HepG2 (cell line): ENCODE results near the gene S100A16. TPM values are rescaled to one million over a fixed set of nuclear protein-coding genes. Genes with fewer than 3 reads are reported as not detected.

Experiments
- AGO1 ChIP-seq: fragments of 200-400 bp; formaldehyde crosslinking; IDR thresholded peaks from 2 replicates; pipeline ENCODE4 v1.6.1; 2017; ENCODE audit warnings: mild to moderate bottlenecking, low read depth, low read length, moderate library complexity; ENCODE audit not compliant: poor library complexity, severe bottlenecking
- DRAP1 ChIP-seq: IDR thresholded peaks from 2 replicates; pipeline ENCODE4 v1.6.1; 2016; ENCODE audit warnings: missing genetic modification reagents, missing compliant biosample characterization
- GABPB1 ChIP-seq: IDR thresholded peaks from 2 replicates; pipeline ENCODE4 v1.6.1; 2016; ENCODE audit warnings: mild to moderate bottlenecking, missing genetic modification reagents, moderate library complexity, missing compliant biosample characterization
- GATAD1 ChIP-seq: IDR thresholded peaks from 2 replicates; pipeline ENCODE4 v1.6.1; 2016; ENCODE audit warnings: missing genetic modification reagents, missing compliant biosample characterization
- MIXL1 ChIP-seq: IDR thresholded peaks from 2 replicates; pipeline ENCODE4 v1.6.1; 2016
- MTA1 ChIP-seq: sonication (generic); formaldehyde crosslinking; IDR thresholded peaks from 2 replicates; pipeline ENCODE4 v1.4.0; 2020; ENCODE audit warnings: missing genetic modification reagents, mild to moderate bottlenecking, borderline replicate concordance
- PAXIP1 ChIP-seq: sonication (generic); formaldehyde crosslinking; conservative IDR thresholded peaks from 2 replicates; pipeline ENCODE4 v1.4.0; 2020; ENCODE audit warnings: mild to moderate bottlenecking, missing genetic modification reagents, moderate library complexity
- SIN3B ChIP-seq: fragments of 150-350 bp; IDR thresholded peaks from 2 replicates; pipeline ENCODE4 v1.6.1; 2014; ENCODE audit warnings: low read length
- SMYD3 ChIP-seq: sonication (generic); formaldehyde crosslinking; IDR thresholded peaks from 2 replicates; pipeline ENCODE4 v1.8.1; 2023; ENCODE audit warnings: mild to moderate bottlenecking, missing genetic modification reagents
- SP2 ChIP-seq: sonication (generic); formaldehyde crosslinking; IDR thresholded peaks from 2 replicates; pipeline ENCODE4 v1.5.1; 2020; ENCODE audit warnings: mild to moderate bottlenecking, missing genetic modification reagents
- STAG1 ChIP-seq: sonication (generic); formaldehyde crosslinking; IDR thresholded peaks from 2 replicates; pipeline ENCODE4 v1.4.0; 2020; ENCODE audit warnings: missing genetic modification reagents
- ZNF224 ChIP-seq: sonication (generic); formaldehyde crosslinking; IDR thresholded peaks from 2 replicates; pipeline ENCODE4 v1.5.0; 2020; ENCODE audit warnings: mild to moderate bottlenecking, missing genetic modification reagents
- ZNF878 ChIP-seq: sonication (generic); formaldehyde crosslinking; IDR thresholded peaks from 2 replicates; pipeline ENCODE4 v1.8.1; 2023; ENCODE audit warnings: mild to moderate bottlenecking, missing genetic modification reagents, moderate library complexity
- ZNF883 ChIP-seq: sonication (generic); formaldehyde crosslinking; IDR thresholded peaks from 2 replicates; pipeline ENCODE4 v1.5.1; 2020; ENCODE audit warnings: mild to moderate bottlenecking, missing genetic modification reagents; ENCODE audit errors: not compliant biosample characterization
- polyA plus RNA-seq, 8 experiments: library from polyadenylated mRNA; depleted of rRNA in 3 of 8; stranded (reverse) in 7 of 8; unstranded in 1 of 8; fragments of >200 nt; fragmentation: Illumina TruSeq in 4 of 8; extraction: Trizol in 4 of 8; gene quantifications; 2 replicates each; pipeline versions ENCODE4 v1.2.1 to v1.2.3, GENCODE V29; 2011 to 2016; ENCODE audit warnings: low read depth in 4 of 8, missing spikeins in 1 of 8, mixed read lengths in 1 of 8; ENCODE audit not compliant: insufficient read depth in 1 of 8
- total RNA-seq, 5 experiments: library from RNA; depleted of rRNA; stranded (reverse); fragments of >200 nt; fragmentation: Illumina TruSeq; extraction: Trizol; gene quantifications; 2 replicates each; pipeline ENCODE4 v1.2.3, GENCODE V29; 2016; ENCODE audit warnings: low read depth in 1 of 5
- TF ChIP-seq, protein P1 (sequence below): IDR thresholded peaks from 2 replicates; pipeline ENCODE4 v1.6.1; 2016; ENCODE audit warnings: low read depth, borderline replicate concordance

S100A16 gene
- total and polyA plus RNA-seq, 2 of the 13 experiments (the other 11 are each of a cell fraction or from before 2014, with no cell fraction given), result 46.0 to 195 TPM

GRCh38 chr1:153627715-153628626 lies 15.0 kb upstream of the S100A16 start, which contains the start of gene S100A1 (continued):
- TF ChIP-seq PAXIP1 (CRISPR knock-in tag) (0 out of 2 replicates have a peak, but pooled peaks have one; percentile 16), SP2 (0 out of 2 replicates have a peak, but pooled peaks have one; percentile 39), DRAP1 (CRISPR knock-in tag) (peak; percentile 34; the same call in 1 of the 2 replicates), SIN3B (no peak), MIXL1 (no peak), GATAD1 (CRISPR knock-in tag) (0 out of 2 replicates have a peak, but pooled peaks have one; percentile 15), SMYD3 (CRISPR knock-in tag) (no peak), ZNF883 (CRISPR knock-in tag) (no peak), GABPB1 (CRISPR knock-in tag) (no peak; the same call in 1 of the 2 replicates), ZNF878 (CRISPR knock-in tag) (0 out of 2 replicates have a peak, but pooled peaks have one; percentile 10), STAG1 (peak; percentile 19; the same call in 1 of the 2 replicates), MTA1 (CRISPR knock-in tag) (peak; percentile 54; the same call in 1 of the 2 replicates), ZNF224 (CRISPR knock-in tag) (0 out of 2 replicates have a peak, but pooled peaks have one; percentile 11), AGO1 (no peak)
- TF ChIP-seq, protein P1, sequence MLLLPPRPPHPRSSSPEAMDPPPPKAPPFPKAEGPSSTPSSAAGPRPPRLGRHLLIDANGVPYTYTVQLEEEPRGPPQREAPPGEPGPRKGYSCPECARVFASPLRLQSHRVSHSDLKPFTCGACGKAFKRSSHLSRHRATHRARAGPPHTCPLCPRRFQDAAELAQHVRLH (CRISPR knock-in tag), result no peak
